Right lobe of liver (tissue), 6 donors: ENCODE data around the gene RGSL1. TPM values are rescaled to one million over a fixed set of nuclear protein-coding genes. Genes with fewer than 3 reads are reported as not detected.

Experiments used
- ATAC-seq, 4 donors: fragments of 200-7000 bp; cut with Tn5 transposase; one replicate each; pipeline ENCODE4 v1.9.1; 2020; ENCODE audit warnings: mild to moderate bottlenecking in 4 of 4, moderate library complexity in 4 of 4
- DNase-seq, 3 donors: peaks; one replicate each; pipeline ENCODE4 v3.0.0-alpha.2; 2020
- H3K27ac ChIP-seq, 3 donors: fragments of 200-600 bp; one replicate each; pipeline ENCODE4 v1.8.0; 2022
- H3K27me3 ChIP-seq, 2 donors: fragments of 200-600 bp; one replicate each; pipeline ENCODE4 v1.8.0; 2022
- H3K36me3 ChIP-seq, 4 donors: fragments of 200-600 bp; sonication (generic) in 1 of 4; one replicate each; pipeline versions ENCODE4 v1.5.1 to v1.8.0; 2017 to 2022; ENCODE audit warnings: control low read depth in 1 of 4
- H3K4me1 ChIP-seq, 4 donors: fragments of 200-600 bp; sonication (generic) in 1 of 4; one replicate each; pipeline versions ENCODE4 v1.5.1 to v1.8.0; 2017 to 2022; ENCODE audit warnings: control low read depth in 1 of 4
- H3K4me3 ChIP-seq, 3 donors: fragments of 200-600 bp; one replicate each; pipeline ENCODE4 v1.8.0; 2022
- H3K9me3 ChIP-seq, 4 donors: fragments of 200-600 bp; sonication (generic) in 1 of 4; one replicate each; pipeline versions ENCODE4 v1.5.1 to v1.8.0; 2017 to 2022; ENCODE audit warnings: control low read depth in 1 of 4
- POLR2A ChIP-seq: fragments of 450-650 bp; IDR thresholded peaks from one replicate; pipeline ENCODE4 v1.6.1; 2017; ENCODE audit warnings: antibody characterized with exemption, mild to moderate bottlenecking
- WGBS: methylation state at CpG from one replicate; pipeline ENCODE4 v1.1.6; 2018; ENCODE audit warnings: low coverage, low lambda C conversion rate; ENCODE audit not compliant: insufficient coverage; ENCODE audit errors: missing lambda C conversion rate; 5-methylcytosine and 5-hydroxymethylcytosine counted together
- intact Hi-C, 2 donors: fragments of 100-400 bp; cut with DNase I; formaldehyde crosslinking; loops; one replicate each; pipeline versions ENCODE4 v1.11.2 to v1.14.1; 2022
- total RNA-seq, 6 experiments: library from RNA; depleted of rRNA in 2 of 6; stranded (reverse); fragments of >200 nt in 2 of 6; fragmentation: NEBNext Ultra II Directional in 3 of 6; extraction: Animal tissue kit (Norgen Biotek cat#: 25700) in 3 of 6; gene quantifications; one replicate each; pipeline versions ENCODE4 v1.1.0 to v1.2.4, GENCODE V29; 2016 to 2023
- TF ChIP-seq, protein P1 (sequence below), 4 donors: fragments of 200-600 bp in 3 of 4; fragments of 450-650 bp in 1 of 4; IDR thresholded peaks; one replicate each; pipeline versions ENCODE4 v1.5.1 to v1.8.0; 2016 to 2022; ENCODE audit warnings: antibody characterized with exemption in 4 of 4, mild to moderate bottlenecking in 2 of 4
- donor health status: DM: no; HTN: yes; CAD: no.
- donor health status: DM: no; HTN: no; CAD: no.
- donor health status: DM: no; HTN: no; CAD: no.
- donor health status: DM: no; HTN: yes; CAD: no.
- donor health status: DM: no; HTN: yes; CAD: no.

The RGSL1 gene
- total RNA-seq, 6 experiments from 2014 or later: not detected

DNA sequence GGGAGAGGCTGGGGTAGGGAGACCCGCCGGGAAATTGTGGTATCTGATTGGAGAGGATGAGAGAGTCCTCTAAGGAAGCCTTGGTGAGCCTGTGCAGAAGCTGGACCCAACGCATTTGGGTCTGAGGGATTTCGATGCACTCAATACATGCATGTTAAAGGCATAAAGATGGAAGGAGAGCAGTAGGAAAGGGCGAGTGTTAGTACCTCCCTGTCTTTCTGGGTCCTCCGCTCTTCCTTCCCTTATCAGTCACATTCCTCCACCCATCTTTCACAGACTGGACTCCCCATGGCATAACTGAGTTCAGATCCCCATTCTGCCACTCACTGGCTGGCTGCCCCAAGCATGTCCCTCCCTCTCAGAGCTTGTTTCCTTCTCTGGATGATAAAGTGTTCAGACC, 147.0 kb downstream of the RGSL1 start:
- TF ChIP-seq, protein P1, sequence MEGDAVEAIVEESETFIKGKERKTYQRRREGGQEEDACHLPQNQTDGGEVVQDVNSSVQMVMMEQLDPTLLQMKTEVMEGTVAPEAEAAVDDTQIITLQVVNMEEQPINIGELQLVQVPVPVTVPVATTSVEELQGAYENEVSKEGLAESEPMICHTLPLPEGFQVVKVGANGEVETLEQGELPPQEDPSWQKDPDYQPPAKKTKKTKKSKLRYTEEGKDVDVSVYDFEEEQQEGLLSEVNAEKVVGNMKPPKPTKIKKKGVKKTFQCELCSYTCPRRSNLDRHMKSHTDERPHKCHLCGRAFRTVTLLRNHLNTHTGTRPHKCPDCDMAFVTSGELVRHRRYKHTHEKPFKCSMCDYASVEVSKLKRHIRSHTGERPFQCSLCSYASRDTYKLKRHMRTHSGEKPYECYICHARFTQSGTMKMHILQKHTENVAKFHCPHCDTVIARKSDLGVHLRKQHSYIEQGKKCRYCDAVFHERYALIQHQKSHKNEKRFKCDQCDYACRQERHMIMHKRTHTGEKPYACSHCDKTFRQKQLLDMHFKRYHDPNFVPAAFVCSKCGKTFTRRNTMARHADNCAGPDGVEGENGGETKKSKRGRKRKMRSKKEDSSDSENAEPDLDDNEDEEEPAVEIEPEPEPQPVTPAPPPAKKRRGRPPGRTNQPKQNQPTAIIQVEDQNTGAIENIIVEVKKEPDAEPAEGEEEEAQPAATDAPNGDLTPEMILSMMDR (IDR thresholded peaks at IDR 0.05): no peak
- TF ChIP-seq POLR2A: no peak
- DNase-seq (no peak), ATAC-seq (no peak)
- no peaks in the 10 kb centered on the region for H3K36me3 ChIP-seq
- no peaks in the 10 kb centered on the region for H3K27me3 ChIP-seq
- WGBS: 67% methylated on average over 3 of the region's 6 CpGs
- H3K27ac ChIP-seq: no peak overlapping the region
- no peaks in the 10 kb centered on the region for H3K9me3 ChIP-seq
- H3K4me3 ChIP-seq: no peak overlapping the region
- intact Hi-C loops: loop anchor here (5.0 to 10.0 kb wide), 2 partner anchors 152 to 185 kb away; no protein-coding TSS in a partner anchor
- peaks cover 0 to 4% (median 0%) of the 10 kb centered on the region in 4 donors for H3K4me1 ChIP-seq

DNA sequence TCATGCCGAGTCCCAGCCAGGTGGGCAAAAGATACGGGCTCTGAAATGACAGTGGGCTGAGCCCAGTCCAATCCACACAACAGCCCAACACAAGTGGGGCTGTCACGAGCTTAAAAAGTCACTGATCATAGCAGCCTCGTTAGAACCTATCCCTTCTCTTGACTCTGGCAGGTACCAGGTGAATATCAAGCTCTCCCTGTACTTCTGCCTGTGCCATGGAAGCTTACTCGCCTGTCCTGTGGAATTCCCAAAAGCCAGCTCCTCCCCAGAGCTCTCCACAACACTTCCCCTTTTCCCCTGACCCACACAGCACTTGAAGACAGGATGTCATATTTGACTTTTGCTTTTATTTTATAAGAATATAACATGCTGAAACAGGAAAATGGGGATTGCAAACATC, 148.3 kb downstream of the RGSL1 start:
- 20% methylated on average over 5 of the region's 5 CpGs for WGBS
- intact Hi-C loops: loop anchor here (2.0 to 10.0 kb wide), 3 partner anchors 153 to 187 kb away; no protein-coding TSS in a partner anchor
- H3K27ac ChIP-seq: peak overlapping the region in 1 of 3 donors; percentile 7

DNA sequence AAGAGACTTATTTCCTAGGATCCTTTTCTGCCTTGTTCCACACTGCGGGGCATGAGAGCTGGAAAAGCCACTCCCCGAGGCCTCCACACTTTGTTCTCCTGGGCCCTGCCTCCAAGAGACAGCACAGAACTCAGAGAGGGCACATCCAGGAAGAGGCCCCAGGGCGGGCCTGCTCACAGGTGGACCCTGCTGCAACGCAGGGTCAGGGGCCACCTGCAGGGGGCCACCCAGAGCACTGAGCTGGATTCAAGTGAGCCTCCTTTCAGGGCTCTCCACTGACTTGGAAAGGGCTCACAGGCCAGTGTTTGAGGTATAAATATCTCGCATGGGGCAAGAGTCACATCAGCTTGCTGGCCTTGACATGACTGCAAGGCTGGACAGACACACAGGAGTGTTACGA, 149.4 kb downstream of the RGSL1 start:
- no peaks in the 10 kb centered on the region for H3K36me3 ChIP-seq
- DNase-seq: no peak

More for the DNA sequence above, 148.3 kb downstream of the RGSL1 start:
- Histone ChIP-seq H3K4me1 (peaks cover 0 to 4% (median 0%) of the 10 kb centered on the region in 4 donors), H3K36me3 (no peaks in the 10 kb centered on the region), H3K4me3 (no peak overlapping the region), H3K27me3 (no peaks in the 10 kb centered on the region), H3K9me3 (no peaks in the 10 kb centered on the region)
- no peak for DNase-seq
- TF ChIP-seq, protein P1 (IDR thresholded peaks at IDR 0.05): no peak
- no peak for TF ChIP-seq POLR2A
- ATAC-seq: peak in 1 of 4 donors; percentile 2

DNA sequence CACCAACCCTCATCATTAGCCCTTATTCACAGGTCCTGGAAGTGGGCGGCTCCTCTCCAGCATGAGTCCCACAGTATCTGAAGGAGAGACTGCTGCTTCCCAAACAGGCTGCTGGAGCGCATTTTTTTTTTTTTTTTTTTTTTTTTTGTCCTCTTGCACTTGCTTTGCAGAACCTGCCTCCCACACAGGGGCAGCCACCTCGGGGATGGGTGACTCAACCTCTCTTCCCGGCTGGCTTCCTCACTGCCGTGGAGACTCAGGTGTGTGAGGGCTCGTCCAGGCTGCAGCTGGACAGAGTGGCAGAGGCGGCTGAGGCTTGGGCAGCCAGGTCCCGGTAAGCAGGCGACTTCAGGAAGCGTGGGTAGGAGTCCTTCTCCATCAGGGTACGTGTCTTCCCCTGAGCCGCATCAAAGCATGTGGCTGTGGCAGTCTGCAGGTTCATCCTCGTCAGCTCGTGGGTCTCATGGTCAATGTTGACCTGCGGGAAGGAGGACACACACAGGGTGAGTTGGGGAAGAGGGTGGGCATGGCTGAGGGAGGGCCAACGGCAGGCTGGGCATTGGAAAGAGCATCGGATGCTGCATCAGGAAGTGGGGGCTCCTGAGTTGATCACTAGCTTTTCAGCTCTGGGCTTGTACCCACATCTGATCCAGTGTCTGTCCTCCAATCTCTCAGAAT, 150.2 kb downstream of the RGSL1 start:
- Histone ChIP-seq H3K9me3 (no peaks in the 10 kb centered on the region), H3K27me3 (no peaks in the 10 kb centered on the region), H3K27ac (no peak overlapping the region), H3K4me3 (no peak overlapping the region), H3K4me1 (peaks cover 0 to 9% (median 4%) of the 10 kb centered on the region in 4 donors), H3K36me3 (no peaks in the 10 kb centered on the region)
- ATAC-seq: no peak
- no peak for DNase-seq
- no peak for TF ChIP-seq POLR2A
- TF ChIP-seq, protein P1 (IDR thresholded peaks at IDR 0.05): no peak
- 54% methylated on average over 13 of the region's 17 CpGs for WGBS
- intact Hi-C loops: no loop called here

More for the DNA sequence above, 149.4 kb downstream of the RGSL1 start:
- WGBS: 40% methylated on average over 1 of the region's 6 CpGs
- no peak for ATAC-seq
- intact Hi-C loops: loop anchor here (2.0 to 10.0 kb wide), 3 partner anchors 155 to 185 kb away; no protein-coding TSS in a partner anchor
- Histone ChIP-seq H3K27me3 (no peaks in the 10 kb centered on the region), H3K9me3 (no peaks in the 10 kb centered on the region), H3K4me1 (peaks cover 0 to 9% (median 3%) of the 10 kb centered on the region in 4 donors), H3K4me3 (no peak overlapping the region), H3K27ac (peak overlapping the region in 1 of 3 donors; percentile 5)
- no peak for TF ChIP-seq POLR2A
- TF ChIP-seq, protein P1 (IDR thresholded peaks at IDR 0.05): peak; percentile 3 to 25 (median 12)
